ENCODE measurements around the gene PITPNC1.

DNA sequence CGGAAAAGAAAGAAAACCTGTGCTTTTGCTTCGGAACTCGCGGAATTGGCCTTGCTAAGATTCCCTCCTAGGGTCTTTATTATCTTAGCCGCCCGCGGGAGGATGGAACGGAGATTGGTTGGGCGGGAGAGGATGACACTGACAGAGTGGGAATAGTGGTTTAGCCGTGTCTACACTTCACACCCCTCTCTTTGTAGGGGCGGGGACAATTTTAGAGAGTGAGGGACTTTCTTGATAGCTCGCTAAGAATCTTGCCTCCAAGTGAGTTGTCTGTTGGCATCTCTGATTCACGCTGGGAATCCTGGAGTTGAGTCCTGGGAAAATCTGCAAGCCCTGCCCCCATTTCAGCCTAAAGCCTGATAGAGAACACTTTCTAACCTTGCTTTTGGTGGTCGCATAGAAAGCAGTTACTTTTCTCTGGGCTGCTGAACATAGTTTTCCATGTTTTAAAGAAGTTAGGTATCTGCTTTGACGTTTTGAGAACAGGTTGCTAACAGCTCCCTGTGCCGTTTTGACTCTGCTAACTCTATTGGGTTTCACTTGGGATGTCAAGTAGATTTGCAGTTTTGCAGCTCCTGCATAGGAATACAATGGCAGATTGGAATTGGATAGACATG is 341.4 kb downstream of the PITPNC1 start:
- TF ChIP-seq, protein P1, sequence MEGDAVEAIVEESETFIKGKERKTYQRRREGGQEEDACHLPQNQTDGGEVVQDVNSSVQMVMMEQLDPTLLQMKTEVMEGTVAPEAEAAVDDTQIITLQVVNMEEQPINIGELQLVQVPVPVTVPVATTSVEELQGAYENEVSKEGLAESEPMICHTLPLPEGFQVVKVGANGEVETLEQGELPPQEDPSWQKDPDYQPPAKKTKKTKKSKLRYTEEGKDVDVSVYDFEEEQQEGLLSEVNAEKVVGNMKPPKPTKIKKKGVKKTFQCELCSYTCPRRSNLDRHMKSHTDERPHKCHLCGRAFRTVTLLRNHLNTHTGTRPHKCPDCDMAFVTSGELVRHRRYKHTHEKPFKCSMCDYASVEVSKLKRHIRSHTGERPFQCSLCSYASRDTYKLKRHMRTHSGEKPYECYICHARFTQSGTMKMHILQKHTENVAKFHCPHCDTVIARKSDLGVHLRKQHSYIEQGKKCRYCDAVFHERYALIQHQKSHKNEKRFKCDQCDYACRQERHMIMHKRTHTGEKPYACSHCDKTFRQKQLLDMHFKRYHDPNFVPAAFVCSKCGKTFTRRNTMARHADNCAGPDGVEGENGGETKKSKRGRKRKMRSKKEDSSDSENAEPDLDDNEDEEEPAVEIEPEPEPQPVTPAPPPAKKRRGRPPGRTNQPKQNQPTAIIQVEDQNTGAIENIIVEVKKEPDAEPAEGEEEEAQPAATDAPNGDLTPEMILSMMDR (IDR thresholded peaks at IDR 0.05; ENCODE audit: low read length), result no peak
- no peak for TF ChIP-seq EZH2 (IDR thresholded peaks at IDR 0.05; ENCODE audit: borderline replicate concordance, low read length)

Data from OCI-LY1 (cell line).